OCI-M2 (cell line): ENCODE data around the gene ZNF480.
A peak's percentile ranks its signal among the peaks of the same experiment; 100 is the strongest.
"Not testable (repeated sequence)": the region's sequence is repeated elsewhere in the genome, so short reads cannot be mapped to it uniquely, and the experiment has no call there.

ENCODE experiments used
- DNase-seq: peaks from one replicate; lab custom pipeline; 2025; ENCODE audit not compliant: unreplicated experiment; lab: John Stamatoyannopoulos, UW

The ZNF480 gene

DNA sequence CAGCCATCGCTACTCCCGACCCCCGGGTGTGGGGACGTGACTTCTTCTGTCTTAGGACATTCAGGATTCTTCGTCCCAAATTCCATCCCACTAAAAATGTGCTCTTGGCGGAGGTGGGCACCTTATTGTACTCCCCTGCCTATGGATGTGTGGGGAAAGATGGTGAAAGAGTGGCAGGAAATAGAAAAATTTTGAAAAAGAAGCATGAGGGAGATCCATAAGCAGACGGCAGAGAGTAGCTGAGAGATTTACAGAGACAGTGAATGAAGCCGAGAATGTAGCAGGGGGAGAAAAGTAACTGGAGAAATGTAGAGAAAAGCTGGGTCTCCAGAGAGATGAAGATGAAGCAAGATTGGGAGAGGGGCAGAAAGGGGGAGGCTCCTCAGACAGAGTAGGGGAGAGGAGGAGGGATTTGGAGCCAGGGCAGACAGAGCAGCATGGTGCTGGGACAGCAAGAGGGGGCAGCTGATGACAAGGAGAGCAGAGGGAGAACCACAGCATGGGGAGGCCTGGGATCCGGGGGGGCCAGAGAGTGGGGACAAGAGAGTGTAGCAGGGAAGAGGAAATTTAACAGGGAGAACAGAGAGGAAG, 39.9 kb downstream of the ZNF480 start:
- no peak for DNase-seq

DNA sequence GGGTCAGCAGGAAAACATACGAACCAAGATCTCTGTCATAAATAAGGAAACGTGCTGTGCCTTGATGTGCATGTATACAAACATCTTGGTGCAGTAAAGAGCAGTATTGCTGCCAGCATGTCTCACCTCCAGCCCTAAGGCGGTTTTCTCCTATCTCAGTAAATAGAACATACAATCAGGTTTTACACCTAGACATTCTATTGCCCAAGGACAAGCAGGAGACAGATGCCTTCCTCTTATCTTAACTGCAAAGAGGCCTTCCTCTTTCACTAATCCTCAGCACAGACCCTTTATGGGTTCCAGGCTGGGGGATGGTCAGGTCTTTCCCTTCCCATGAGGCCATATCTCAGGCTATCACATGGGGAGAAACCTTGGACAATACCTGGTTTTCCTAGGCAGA, 42.1 kb downstream of the ZNF480 start:
- not testable (repeated sequence) for DNase-seq

DNA sequence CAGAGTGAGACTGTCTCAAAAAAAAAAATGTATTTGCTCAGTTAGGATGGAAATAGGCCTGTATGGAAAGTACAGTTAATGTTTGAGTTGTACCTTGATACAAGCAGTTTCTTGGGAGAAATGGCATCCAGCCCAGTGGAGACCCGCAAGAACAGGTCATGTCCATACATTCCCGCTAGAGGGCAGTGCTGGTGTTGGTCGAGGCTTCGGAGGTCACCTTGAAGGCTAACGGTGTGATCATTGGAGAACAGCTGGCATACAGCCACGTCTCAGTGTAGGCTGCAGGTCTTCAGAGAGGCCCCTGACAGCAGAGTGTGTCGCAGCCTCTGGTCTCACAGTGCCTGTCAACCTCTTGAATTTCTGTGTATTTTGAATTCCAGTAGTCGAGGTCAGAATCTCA, 46.6 kb downstream of the ZNF480 start:
- DNase-seq: no peak

DNA sequence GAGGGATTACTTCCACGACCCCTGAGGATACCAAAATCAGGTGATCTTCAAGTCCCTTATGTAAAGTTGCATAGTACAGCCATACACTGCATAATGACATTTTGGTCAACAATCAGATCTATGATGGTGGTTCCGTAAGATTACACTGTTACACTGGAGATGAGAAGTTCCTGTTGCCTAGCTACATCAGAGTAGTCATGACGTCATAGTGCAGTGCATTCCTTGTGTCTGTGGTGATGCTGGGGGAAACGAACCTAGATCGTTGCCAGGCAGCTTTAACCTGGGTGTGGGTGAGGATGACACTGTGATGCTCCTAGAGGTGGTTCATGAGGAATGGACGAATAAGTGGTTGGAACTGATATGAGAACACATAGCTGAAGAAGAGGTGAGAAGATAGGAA, 48.2 kb downstream of the ZNF480 start:
- DNase-seq: no peak

DNA sequence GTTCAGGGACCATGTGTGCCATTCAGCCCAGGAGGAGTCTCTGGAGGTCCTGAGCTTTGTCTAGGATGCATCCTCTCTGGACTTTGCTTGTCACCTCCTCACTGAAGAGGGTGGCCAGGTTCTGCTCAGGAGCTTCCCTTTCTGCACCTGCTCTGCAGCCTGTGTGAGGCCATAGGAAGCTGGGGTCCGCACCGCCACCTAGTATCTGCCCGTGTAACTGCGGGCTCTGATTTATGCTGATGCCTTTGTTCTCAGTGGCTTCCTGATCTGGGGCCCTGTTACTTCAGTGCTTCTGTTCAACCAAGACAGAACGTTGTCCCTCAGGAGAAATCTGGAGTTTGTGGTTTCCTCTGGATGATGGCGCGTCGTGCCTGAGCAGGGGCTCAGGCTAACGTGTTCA, 54.5 kb downstream of the ZNF480 start:
- DNase-seq: no peak

DNA sequence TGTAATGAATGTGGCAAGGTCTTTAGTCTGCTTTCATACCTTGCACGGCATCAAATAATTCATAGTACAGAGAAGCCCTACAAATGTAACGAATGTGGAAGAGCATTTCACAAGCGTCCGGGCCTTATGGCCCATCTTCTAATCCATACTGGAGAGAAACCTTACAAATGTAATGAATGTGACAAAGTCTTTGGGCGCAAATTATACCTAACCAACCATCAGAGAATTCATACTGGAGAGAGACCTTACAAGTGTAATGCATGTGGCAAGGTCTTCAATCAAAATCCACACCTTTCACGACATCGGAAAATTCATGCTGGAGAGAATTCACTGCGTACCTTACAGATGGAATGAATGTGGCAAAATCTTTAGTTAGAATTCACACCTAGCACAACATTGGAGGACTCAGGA, 69.5 kb downstream of the ZNF480 start:
- no peak for DNase-seq

DNA sequence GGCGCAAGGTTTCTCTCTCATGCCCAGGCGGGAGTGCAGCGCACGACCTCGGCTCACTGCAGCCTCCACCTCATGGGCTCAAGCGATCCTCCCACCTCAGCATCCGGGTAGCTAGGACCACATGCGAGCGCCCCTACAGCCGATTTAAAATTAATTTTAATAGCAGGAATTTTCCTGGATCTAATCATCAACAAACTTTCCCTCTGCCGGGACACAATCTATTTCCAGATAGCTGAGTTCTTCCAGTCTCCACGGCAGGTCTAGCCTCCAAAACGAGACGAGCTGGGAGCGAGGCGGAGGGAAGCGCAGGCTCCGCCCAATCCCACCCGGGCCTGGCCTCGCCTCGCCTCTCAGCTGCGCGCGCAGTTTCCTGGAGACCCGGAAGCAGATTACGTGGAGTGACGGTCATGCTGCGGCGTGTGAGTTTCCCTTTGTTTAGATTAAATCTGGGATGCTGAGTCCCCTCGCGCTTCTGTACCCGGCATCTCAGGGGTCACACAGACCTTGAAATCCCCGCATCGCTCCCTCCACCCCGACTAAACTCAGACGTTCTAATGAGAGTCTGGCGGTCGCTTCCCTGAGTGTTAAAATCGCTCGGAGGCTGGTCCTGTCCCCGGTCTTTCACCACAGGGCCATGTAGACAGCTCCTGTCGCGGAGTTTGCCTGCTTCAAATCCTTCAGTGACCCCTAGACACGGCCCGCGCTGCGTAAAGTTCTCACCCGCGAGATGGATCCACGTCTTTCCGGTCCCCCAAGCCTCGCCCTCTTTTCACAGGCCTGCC, 72.8 kb downstream of the ZNF480 start, which contains the start of gene ZNF880:
TSS of gene ZNF880 (plus strand) at position 365 of the 782 bp plus-strand sequence. CDS start at position 408, 43 bp downstream.
- peak; percentile 39 for DNase-seq

DNA sequence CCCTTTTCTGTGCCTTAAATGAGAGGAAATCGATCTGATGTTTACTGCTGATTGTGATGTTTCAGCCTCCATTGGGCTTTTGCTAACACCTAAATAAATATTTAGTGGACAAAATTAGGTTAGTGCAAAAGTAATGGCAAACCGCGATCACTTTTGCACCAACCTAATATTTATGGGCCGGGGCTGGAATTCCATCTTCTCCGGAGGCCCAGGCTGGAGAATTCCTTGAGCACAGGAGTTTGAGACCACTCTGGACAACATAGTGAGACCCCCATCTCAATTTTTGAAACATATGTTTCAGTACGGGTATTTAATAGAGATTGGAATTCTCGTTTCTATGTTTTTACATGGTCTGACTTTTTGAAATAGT, 73.4 kb downstream of the ZNF480 start:
- DNase-seq: no peak
